Psoas muscle (tissue), 8 donors: Measurements from ENCODE around the gene TENM4. TPM values are rescaled to one million over a fixed set of nuclear protein-coding genes. Genes with fewer than 3 reads are reported as not detected.
"Not testable (repeated sequence)": the region's sequence is repeated elsewhere in the genome, so short reads cannot be mapped to it uniquely, and the experiment has no call there.

Experiments
- ATAC-seq, 4 donors: fragments of 200-7000 bp; cut with Tn5 transposase; one replicate each; pipeline ENCODE4 v1.9.1; 2020; ENCODE audit warnings: moderate library complexity in 3 of 4, mild to moderate bottlenecking in 2 of 4
- DNase-seq, 2 donors: peaks; one replicate each; pipeline ENCODE4 v3.0.0-alpha.2; 2020
- H3K27ac ChIP-seq: fragments of 200-600 bp; one replicate; pipeline ENCODE4 v1.8.0; 2022
- H3K27me3 ChIP-seq, 3 donors: fragments of 200-600 bp in 1 of 3; one replicate each; pipeline versions ENCODE4 v1.6.1 to v1.8.0; 2013 to 2022; ENCODE audit warnings: low read length in 2 of 3, mild to moderate bottlenecking in 2 of 3, moderate library complexity in 1 of 3; ENCODE audit not compliant: insufficient read depth in 3 of 3
- H3K36me3 ChIP-seq, 2 donors: fragments of 200-600 bp in 1 of 2; one replicate each; pipeline versions ENCODE4 v1.6.1 to v1.8.0; 2013 to 2022; ENCODE audit warnings: low read depth in 1 of 2, mild to moderate bottlenecking in 1 of 2, moderate library complexity in 1 of 2; ENCODE audit not compliant: insufficient read depth in 1 of 2
- H3K4me1 ChIP-seq: fragments of 200-600 bp; one replicate; pipeline ENCODE4 v1.8.0; 2022
- H3K4me3 ChIP-seq: fragments of 200-600 bp; one replicate; pipeline ENCODE4 v1.8.0; 2022; ENCODE audit warnings: mild to moderate bottlenecking
- H3K9me3 ChIP-seq: fragments of 200-600 bp; one replicate; pipeline ENCODE4 v1.8.0; 2022
- WGBS, 3 donors: extraction: QIAGEN DNeasy Blood & Tissue Kit; methylation state at CpG; one replicate each; pipeline versions ENCODE4 v1.1.6 to v1.1.7; 2013; 5-methylcytosine and 5-hydroxymethylcytosine counted together
- intact Hi-C, 2 donors: fragments of 100-400 bp; cut with DNase I; formaldehyde crosslinking; loops; one replicate each; pipeline versions ENCODE4 v1.11.0 to v1.14.2; 2022
- polyA plus RNA-seq, 3 donors: library from polyadenylated mRNA; stranded (reverse); fragments of 200-250 nt; gene quantifications; one replicate each; pipeline ENCODE4 v1.2.3, GENCODE V29; 2013
- total RNA-seq, 4 donors: library from RNA; stranded (reverse); fragmentation: NEBNext Ultra II Directional in 2 of 4; extraction: Animal tissue kit (Norgen Biotek cat#: 25700) in 2 of 4; gene quantifications; one replicate each; pipeline versions ENCODE4 v1.2.1 to v1.2.4, GENCODE V29; 2021 to 2023
- TF ChIP-seq, protein P1 (sequence below): fragments of 200-600 bp; IDR thresholded peaks from one replicate; pipeline ENCODE4 v1.8.0; 2022; ENCODE audit warnings: antibody characterized with exemption
- donor health status: healthy with polysubstance abuse.
- donor health status: DM: no; HTN: no; CAD: no; lungs with moderate emphysema.
- donor health status: Bipolar disorder and iron deficiency.
- donor health status: healthy.
- donor health status: DM: yes; HTN: yes; CAD: no.
- donor health status: DM: no; HTN: no; CAD: no.
- donor health status: DM: no; HTN: no; CAD: no.
- donor health status: DM: yes; HTN: yes; CAD: no.

TENM4 gene
- total and polyA plus RNA-seq, 7 donors: 0.05 to 1.7 (median 0.48) TPM

DNA sequence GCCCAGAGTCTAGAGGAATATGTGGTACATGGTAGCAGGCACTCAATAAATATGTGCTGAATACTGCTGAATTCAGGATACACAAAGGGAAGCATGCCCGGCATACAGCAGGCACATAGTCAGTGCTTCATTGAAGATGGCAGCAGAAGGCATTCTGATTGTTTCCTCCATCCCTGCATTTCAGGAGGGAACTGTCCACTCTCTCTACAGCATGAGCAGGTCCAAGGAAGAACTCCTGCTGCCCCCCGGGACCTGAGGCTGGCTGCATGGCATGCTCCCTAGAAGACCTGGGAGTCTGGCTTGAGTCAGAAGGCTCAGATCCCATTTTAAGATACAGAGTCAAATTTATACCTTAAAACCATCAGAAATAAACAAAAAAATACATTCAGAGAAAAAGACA lies 546.8 kb downstream of the TENM4 start:
- 91 to 96% (median 92%) methylated on average over 2 of the region's 2 CpGs for WGBS, 3 donors
- no peaks in the 10 kb centered on the region for H3K27me3 ChIP-seq
- DNase-seq: no peak
- H3K27ac ChIP-seq: no peak overlapping the region
- intact Hi-C loops: no loop called here
- H3K4me3 ChIP-seq: no peak overlapping the region
- no peaks in the 10 kb centered on the region for H3K4me1 ChIP-seq
- H3K9me3 ChIP-seq: no peaks in the 10 kb centered on the region
- no peaks in the 10 kb centered on the region for H3K36me3 ChIP-seq
- TF ChIP-seq, protein P1, sequence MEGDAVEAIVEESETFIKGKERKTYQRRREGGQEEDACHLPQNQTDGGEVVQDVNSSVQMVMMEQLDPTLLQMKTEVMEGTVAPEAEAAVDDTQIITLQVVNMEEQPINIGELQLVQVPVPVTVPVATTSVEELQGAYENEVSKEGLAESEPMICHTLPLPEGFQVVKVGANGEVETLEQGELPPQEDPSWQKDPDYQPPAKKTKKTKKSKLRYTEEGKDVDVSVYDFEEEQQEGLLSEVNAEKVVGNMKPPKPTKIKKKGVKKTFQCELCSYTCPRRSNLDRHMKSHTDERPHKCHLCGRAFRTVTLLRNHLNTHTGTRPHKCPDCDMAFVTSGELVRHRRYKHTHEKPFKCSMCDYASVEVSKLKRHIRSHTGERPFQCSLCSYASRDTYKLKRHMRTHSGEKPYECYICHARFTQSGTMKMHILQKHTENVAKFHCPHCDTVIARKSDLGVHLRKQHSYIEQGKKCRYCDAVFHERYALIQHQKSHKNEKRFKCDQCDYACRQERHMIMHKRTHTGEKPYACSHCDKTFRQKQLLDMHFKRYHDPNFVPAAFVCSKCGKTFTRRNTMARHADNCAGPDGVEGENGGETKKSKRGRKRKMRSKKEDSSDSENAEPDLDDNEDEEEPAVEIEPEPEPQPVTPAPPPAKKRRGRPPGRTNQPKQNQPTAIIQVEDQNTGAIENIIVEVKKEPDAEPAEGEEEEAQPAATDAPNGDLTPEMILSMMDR: no peak
- ATAC-seq: no peak

DNA sequence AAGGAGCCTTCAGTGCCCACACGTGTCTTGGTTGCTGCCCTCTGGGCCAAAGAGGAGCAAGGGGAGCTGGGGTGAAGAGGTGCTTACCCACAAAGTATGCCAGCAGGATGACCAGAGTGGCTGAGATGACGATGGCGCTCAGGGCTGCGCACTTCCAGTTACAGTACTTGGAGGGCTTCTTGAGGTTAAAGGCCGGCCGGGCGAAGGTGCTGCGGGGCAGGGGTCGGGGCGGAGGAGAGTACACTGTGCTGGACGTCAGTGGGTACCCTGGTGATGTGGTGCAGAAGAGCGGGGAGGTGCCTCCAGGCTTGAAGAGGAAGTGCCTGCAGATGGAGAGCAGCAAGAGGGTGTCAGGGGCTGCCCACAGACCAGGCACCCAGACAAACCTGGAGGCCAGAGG lies 551.1 kb downstream of the TENM4 start:
- TF ChIP-seq, protein P1: no peak

DNA sequence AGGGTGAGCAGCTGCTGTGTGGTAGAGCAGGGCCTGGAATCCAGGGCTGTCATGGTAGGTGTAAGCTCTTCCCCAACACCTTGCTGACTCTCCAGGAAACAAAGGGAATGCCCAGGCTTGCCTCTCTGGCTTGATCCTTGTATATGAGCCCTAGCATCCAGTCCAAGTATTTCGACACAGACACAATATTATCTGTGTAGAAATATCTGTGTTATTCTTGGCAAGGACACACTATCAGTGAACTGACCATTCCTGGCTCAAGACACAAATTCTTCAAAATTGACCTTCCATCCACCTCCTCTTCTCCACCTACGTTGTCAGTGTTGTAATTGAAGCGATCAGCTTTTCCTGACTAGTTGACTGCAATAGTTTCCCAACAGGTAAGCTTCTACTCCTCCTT lies 554.2 kb downstream of the TENM4 start:
- no peaks in the 10 kb centered on the region for H3K9me3 ChIP-seq
- no peaks in the 10 kb centered on the region for H3K36me3 ChIP-seq
- no peaks in the 10 kb centered on the region for H3K4me1 ChIP-seq
- intact Hi-C loops: no loop called here
- no peaks in the 10 kb centered on the region for H3K27me3 ChIP-seq
- H3K4me3 ChIP-seq: no peak overlapping the region
- TF ChIP-seq, protein P1: no peak
- ATAC-seq (no peak), DNase-seq (no peak)
- no peak overlapping the region for H3K27ac ChIP-seq
- WGBS, 3 donors: 42 to 59% (median 50%) methylated on average over 3 of the region's 3 CpGs

More for the DNA sequence above, 551.1 kb downstream of the TENM4 start:
- ATAC-seq (no peak), DNase-seq (no peak)
- Histone ChIP-seq H3K36me3 (no peaks in the 10 kb centered on the region), H3K9me3 (no peaks in the 10 kb centered on the region), H3K4me3 (no peak overlapping the region), H3K27ac (no peak overlapping the region), H3K27me3 (no peaks in the 10 kb centered on the region), H3K4me1 (no peaks in the 10 kb centered on the region)
- intact Hi-C loops: no loop called here
- WGBS, 3 donors: 95 to 96% (median 96%) methylated on average over 12 of the region's 12 CpGs

DNA sequence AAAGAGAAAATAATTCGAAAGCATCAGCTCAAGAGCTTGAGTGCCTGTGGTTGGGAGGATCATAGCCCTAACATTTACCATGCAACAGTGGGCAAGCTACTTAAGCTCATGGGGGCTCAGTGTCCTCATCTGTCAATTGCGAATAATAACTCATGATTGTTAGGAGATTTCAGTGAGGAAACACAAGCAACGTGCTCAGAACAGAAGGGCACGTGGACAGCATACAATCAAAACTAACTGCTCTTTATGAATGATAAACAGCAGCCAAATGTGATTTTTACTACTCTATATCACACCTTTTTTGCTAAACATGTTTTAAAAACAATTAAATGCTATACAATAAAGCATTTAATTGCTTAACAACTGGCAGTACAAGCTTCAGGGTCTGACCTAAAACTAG lies 556.1 kb downstream of the TENM4 start:
- no peaks in the 10 kb centered on the region for H3K9me3 ChIP-seq
- ATAC-seq (no peak), DNase-seq (no peak)
- H3K4me1 ChIP-seq: no peaks in the 10 kb centered on the region
- H3K36me3 ChIP-seq: no peaks in the 10 kb centered on the region
- H3K27me3 ChIP-seq: no peaks in the 10 kb centered on the region
- H3K4me3 ChIP-seq: no peak overlapping the region
- WGBS, 3 donors: 85 to 90% (median 88%) methylated on average over 4 of the region's 4 CpGs
- TF ChIP-seq, protein P1: no peak
- no peak overlapping the region for H3K27ac ChIP-seq
- intact Hi-C loops: no loop called here

DNA sequence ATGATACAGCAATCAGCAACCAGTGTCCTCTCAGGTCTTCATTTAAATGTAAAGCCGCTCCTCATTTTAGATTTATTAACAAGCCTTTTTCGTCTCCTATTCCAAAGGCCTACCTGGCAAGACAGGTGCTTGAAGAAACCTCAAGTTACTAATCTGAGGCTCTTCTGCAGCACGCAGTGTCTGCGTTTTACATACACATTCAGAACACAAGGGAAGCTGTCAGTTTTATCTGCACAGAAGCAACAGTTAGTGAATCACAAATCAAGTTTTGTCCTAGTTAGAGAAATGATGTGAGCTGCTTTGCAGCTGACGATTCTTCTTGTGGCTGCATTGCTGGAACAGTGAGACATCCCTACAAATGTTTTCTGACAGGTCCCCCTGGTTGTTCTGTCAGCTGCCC lies 557.3 kb downstream of the TENM4 start:
- intact Hi-C loops: no loop called here
- H3K9me3 ChIP-seq: no peaks in the 10 kb centered on the region
- H3K4me3 ChIP-seq: no peak overlapping the region
- no peak overlapping the region for H3K27ac ChIP-seq
- TF ChIP-seq, protein P1: no peak
- no peaks in the 10 kb centered on the region for H3K4me1 ChIP-seq
- no peaks in the 10 kb centered on the region for H3K36me3 ChIP-seq
- WGBS, 3 donors: 93 to 98% (median 94%) methylated on average over 5 of the region's 5 CpGs
- ATAC-seq (no peak), DNase-seq (no peak)
- H3K27me3 ChIP-seq: no peaks in the 10 kb centered on the region

DNA sequence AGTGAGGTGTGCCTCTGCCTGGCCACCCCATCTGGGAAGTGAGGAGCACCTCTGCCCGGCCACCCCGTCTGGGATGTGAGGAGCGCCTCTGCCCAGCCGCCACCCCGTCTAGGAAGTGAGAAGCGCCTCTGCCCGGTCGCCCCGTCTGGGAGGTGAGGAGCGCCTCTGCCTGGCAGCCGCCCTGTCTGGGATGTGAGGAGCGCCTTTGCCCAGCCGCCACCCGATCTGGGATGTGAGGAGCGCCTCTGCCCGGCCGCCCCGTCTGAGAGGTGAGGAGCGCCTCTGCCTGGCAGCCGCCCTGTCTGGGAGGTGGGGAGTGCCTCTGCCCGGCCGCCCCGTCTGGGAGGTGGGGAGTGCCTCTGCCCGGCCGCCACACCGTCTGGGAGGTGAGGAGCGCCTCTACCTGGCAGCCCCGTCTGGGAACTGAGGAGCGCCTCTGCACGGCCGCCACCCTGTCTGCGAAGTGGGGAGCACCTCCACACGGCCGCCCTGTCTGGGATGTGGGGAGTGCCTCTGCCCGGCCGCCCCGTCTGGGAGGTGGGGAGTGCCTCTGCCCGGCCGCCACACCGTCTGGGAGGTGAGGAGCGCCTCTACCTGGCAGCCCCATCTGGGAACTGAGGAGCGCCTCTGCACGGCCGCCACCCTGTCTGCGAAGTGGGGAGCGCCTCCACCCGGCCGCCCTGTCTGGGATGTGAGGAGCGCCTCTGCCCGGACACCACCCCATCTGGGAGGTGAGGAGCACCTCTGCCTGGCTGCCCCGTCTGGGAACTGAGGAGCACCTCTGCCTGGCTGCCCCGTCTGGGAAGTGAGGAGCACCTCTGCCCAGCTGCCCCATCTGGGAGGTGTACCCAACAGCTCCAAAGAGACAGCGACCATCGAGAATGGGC lies 561.5 kb downstream of the TENM4 start:
- DNase-seq, H3K27ac ChIP-seq, H3K4me1 ChIP-seq, intact Hi-C loops, H3K36me3 ChIP-seq, H3K27me3 ChIP-seq, ATAC-seq, H3K9me3 ChIP-seq, H3K4me3 ChIP-seq: not testable (repeated sequence)
- 93 to 98% (median 95%) methylated on average over 39 to 54 of the region's 54 CpGs for WGBS, 3 donors
